Measurements from ENCODE around the gene NRG3. TPM values are rescaled to one million over a fixed set of nuclear protein-coding genes. Genes with fewer than 3 reads are reported as not detected.

NRG3 gene
- total RNA-seq, 6 experiments from 2014 or later = 0.34 to 0.99 (median 0.75) TPM

DNA sequence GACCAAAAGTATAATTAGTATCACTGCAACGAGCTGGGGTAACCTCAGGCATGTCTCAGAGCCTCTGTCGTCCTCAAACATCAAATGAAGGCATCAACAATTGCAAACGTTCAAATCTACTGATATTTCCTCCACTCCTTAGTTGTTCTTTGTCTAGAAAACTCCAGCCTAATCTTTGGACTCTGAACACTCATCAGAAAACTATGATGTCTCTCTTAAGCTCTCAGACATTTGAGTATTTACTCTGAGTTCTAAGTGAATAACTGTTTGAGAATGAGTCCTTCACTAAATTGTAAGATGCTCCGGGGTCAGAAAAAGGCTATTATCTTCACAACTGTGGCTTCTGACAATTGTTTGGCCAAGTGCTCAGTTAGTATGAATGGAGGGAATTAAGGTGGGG, 536.4 kb downstream of the NRG3 start:
- 41% methylated on average over 2 of the region's 4 CpGs for WGBS (ENCODE audit: insufficient coverage, low coverage, low lambda C conversion rate, missing lambda C conversion rate)
- TF ChIP-seq POLR2A (IDR thresholded peaks at IDR 0.05) (no peak), CTCF (IDR thresholded peaks at IDR 0.05) (no peak)

DNA sequence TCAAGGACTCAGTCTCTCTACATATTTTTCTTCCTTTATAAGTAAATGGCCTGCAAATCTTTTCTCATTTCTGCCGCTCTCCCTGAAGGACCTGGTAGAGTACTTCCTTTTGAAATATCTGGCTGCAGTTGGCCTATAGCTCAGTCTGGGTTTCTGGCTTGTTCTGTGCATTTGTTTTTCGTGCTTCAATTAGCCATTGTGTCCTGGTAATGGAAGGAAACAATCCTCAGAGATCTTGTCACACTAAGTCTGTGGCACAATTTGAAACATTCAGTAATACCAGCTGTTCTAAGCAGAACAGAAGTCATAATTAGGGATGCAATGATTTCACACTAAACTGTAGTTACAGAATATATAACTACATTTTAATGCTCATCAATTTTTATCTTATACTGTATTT, 545.0 kb downstream of the NRG3 start:
- no peaks in the 10 kb centered on the region for H3K4me1 ChIP-seq
- no peaks in the 10 kb centered on the region for H3K9me3 ChIP-seq
- ATAC-seq (no peak), DNase-seq (no peak)
- TF ChIP-seq CTCF (IDR thresholded peaks at IDR 0.05) (no peak), POLR2A (IDR thresholded peaks at IDR 0.05) (no peak)
- H3K27ac ChIP-seq = no peak overlapping the region
- no peak overlapping the region for H3K4me3 ChIP-seq
- WGBS (ENCODE audit: insufficient coverage, low coverage, low lambda C conversion rate, missing lambda C conversion rate) = 41% methylated on average over 2 of the region's 2 CpGs
- intact Hi-C loops (cut with DNase I) = no loop called here
- H3K27me3 ChIP-seq = no peaks in the 10 kb centered on the region
- no peaks in the 10 kb centered on the region for H3K36me3 ChIP-seq

More for the DNA sequence above, 536.4 kb downstream of the NRG3 start:
- H3K27me3 ChIP-seq = no peaks in the 10 kb centered on the region
- ATAC-seq (no peak), DNase-seq (no peak)
- no peak overlapping the region for H3K4me3 ChIP-seq
- H3K27ac ChIP-seq = no peak overlapping the region
- intact Hi-C loops (cut with DNase I) = no loop called here
- no peaks in the 10 kb centered on the region for H3K36me3 ChIP-seq
- H3K9me3 ChIP-seq = no peaks in the 10 kb centered on the region
- no peaks in the 10 kb centered on the region for H3K4me1 ChIP-seq

DNA sequence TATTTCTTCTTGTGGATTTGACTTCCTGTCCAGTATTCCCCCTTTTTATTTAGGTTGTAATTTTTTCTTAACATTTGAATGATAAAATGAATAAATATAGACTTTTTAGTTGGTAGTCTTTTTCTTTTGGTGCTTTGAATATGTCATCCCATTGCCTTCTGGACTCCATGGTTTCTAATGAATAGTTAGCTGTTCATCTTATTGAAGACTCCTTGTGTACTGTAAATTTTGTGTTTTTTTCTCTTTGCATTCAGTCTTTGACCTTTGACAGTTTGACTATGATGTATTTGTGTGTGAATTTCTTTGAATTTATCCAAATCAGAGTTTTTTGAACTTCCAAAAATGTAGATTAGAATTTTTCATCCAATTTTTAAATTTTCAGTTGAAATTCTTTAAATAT, 554.3 kb downstream of the NRG3 start:
- TF ChIP-seq POLR2A (IDR thresholded peaks at IDR 0.05) (no peak), CTCF (IDR thresholded peaks at IDR 0.05) (no peak)
- intact Hi-C loops (cut with DNase I) = no loop called here
- Histone ChIP-seq H3K27ac (no peak overlapping the region), H3K27me3 (no peaks in the 10 kb centered on the region), H3K4me1 (no peaks in the 10 kb centered on the region), H3K4me3 (no peak overlapping the region), H3K36me3 (no peaks in the 10 kb centered on the region), H3K9me3 (no peaks in the 10 kb centered on the region)
- ATAC-seq (no peak), DNase-seq (no peak)

DNA sequence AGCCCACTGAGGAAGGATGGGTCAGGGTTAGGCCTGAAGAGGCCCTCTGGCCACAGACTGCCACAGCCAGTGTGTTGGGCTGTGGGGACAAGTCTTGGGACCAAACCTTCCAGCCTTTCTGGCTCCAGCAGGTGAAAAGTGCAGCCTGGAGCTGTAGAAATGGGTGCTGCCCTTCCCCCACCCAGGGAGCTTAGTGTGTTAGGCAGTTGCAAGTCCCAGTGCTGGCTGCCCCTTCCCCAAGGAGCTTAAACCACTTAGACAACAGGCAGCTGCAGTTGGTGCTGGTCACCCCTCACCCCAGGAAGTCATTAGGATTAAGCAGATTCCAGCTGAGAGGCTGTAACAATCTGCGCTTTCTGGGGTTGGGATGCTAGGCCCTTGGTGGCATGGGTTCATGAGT, 563.3 kb downstream of the NRG3 start:
- Histone ChIP-seq H3K27me3 (no peaks in the 10 kb centered on the region), H3K4me1 (no peaks in the 10 kb centered on the region), H3K36me3 (no peaks in the 10 kb centered on the region), H3K4me3 (no peak overlapping the region), H3K27ac (no peak overlapping the region), H3K9me3 (no peaks in the 10 kb centered on the region)
- no CpG with 5 or more reads among the region's 1 CpG for WGBS (ENCODE audit: insufficient coverage, low coverage, low lambda C conversion rate, missing lambda C conversion rate)
- ATAC-seq (no peak), DNase-seq (no peak)
- no peak for TF ChIP-seq CTCF (IDR thresholded peaks at IDR 0.05)
- TF ChIP-seq POLR2A (IDR thresholded peaks at IDR 0.05) = no peak
- intact Hi-C loops (cut with DNase I) = no loop called here

- Histone ChIP-seq H3K9me3 (no peaks in the 10 kb centered on the region), H3K36me3 (no peaks in the 10 kb centered on the region)
- intact Hi-C loops (cut with DNase I) = no loop called here
Measured at GRCh38 chr10:82440775-82441174, 565.8 kb downstream of the NRG3 start.

More at GRCh38 chr10:82440775-82441174, 565.8 kb downstream of the NRG3 start:
- no peak overlapping the region for H3K4me3 ChIP-seq
- no peaks in the 10 kb centered on the region for H3K27me3 ChIP-seq
- no peaks in the 10 kb centered on the region for H3K4me1 ChIP-seq
- ATAC-seq = no peak
- TF ChIP-seq CTCF (IDR thresholded peaks at IDR 0.05) (no peak), POLR2A (IDR thresholded peaks at IDR 0.05) (no peak)
- DNase-seq = no peak
- H3K27ac ChIP-seq = no peak overlapping the region
